GM19452 (cell line): Measurements from ENCODE around the gene PTPA.
"Not testable (repeated sequence)": the region's sequence is repeated elsewhere in the genome, so short reads cannot be mapped to it uniquely, and the experiment has no call there.

Source experiments
- ATAC-seq: cut with Tn5 transposase; IDR thresholded peaks from one replicate; pipeline ENCODE4 v1.9.1; 2021; ENCODE audit not compliant: unreplicated experiment

Gene PTPA

GRCh38 chr9:129174724-129175514 lies 63.7 kb downstream of the PTPA start:
- ATAC-seq, result no peak

- ATAC-seq, result no peak
Measured at GRCh38 chr9:129175515-129175824, 64.3 kb downstream of the PTPA start.

GRCh38 chr9:129175825-129176633 lies 64.8 kb downstream of the PTPA start:
- ATAC-seq, result no peak

- no peak for ATAC-seq
Measured at GRCh38 chr9:129176701-129177442, 65.7 kb downstream of the PTPA start.

- ATAC-seq, result peak; percentile 12
Measured at GRCh38 chr9:129177443-129177790, 66.2 kb downstream of the PTPA start.

- peak; percentile 71 for ATAC-seq
Measured at GRCh38 chr9:129177791-129178567, 66.8 kb downstream of the PTPA start, which contains the start of gene IER5L. TSS of gene IER5L (minus strand) at chr9:129178261. CDS start at chr9:129178052, 209 bp downstream.

- no peak for ATAC-seq
Measured at GRCh38 chr9:129178568-129179382, 67.6 kb downstream of the PTPA start.

GRCh38 chr9:129181246-129181645 lies 70.0 kb downstream of the PTPA start:
- no peak for ATAC-seq

GRCh38 chr9:129182122-129182521 lies 70.9 kb downstream of the PTPA start:
- no peak for ATAC-seq

- no peak for ATAC-seq
Measured at GRCh38 chr9:129182625-129183494, 71.6 kb downstream of the PTPA start.

GRCh38 chr9:129183495-129184218 lies 72.4 kb downstream of the PTPA start:
- ATAC-seq, result no peak

- no peak for ATAC-seq
Measured at GRCh38 chr9:129184219-129184524, 73.0 kb downstream of the PTPA start.

- ATAC-seq, result no peak
Measured at GRCh38 chr9:129184596-129185122, 73.4 kb downstream of the PTPA start.

GRCh38 chr9:129185402-129185801 lies 74.2 kb downstream of the PTPA start:
- no peak for ATAC-seq

- ATAC-seq, result no peak
Measured at GRCh38 chr9:129185991-129186390, 74.8 kb downstream of the PTPA start.

- ATAC-seq, result no peak
Measured at GRCh38 chr9:129187042-129187441, 75.8 kb downstream of the PTPA start.

GRCh38 chr9:129189971-129190370 lies 78.8 kb downstream of the PTPA start:
- ATAC-seq, result not testable (repeated sequence)

GRCh38 chr9:129191234-129191633 lies 80.0 kb downstream of the PTPA start:
- ATAC-seq, result no peak
